Measurements from ENCODE around the gene WTAP.
A peak's percentile ranks its signal among the peaks of the same experiment; 100 is the strongest.
"Not testable (repeated sequence)": the region's sequence is repeated elsewhere in the genome, so short reads cannot be mapped to it uniquely, and the experiment has no call there.

WTAP gene

GRCh38 chr6:159762681-159763293, 35.5 kb downstream of the WTAP start:
- peak; percentile 27 for DNase-seq (ENCODE audit: low spot score)

GRCh38 chr6:159766906-159767305, 39.6 kb downstream of the WTAP start:
- DNase-seq (ENCODE audit: low spot score): no peak

- DNase-seq (ENCODE audit: low spot score): no peak
These were observed 42.2 kb downstream of the WTAP start for GRCh38 chr6:159769470-159769869.

- no peak for DNase-seq (ENCODE audit: low spot score)
These were observed 44.9 kb downstream of the WTAP start for GRCh38 chr6:159772196-159772595.

GRCh38 chr6:159777240-159777904, 50.1 kb downstream of the WTAP start:
- DNase-seq (ENCODE audit: low spot score): no peak

GRCh38 chr6:159778131-159778530, 50.8 kb downstream of the WTAP start:
- no peak for DNase-seq (ENCODE audit: low spot score)

GRCh38 chr6:159778542-159779103, 51.3 kb downstream of the WTAP start:
- no peak for DNase-seq (ENCODE audit: low spot score)

GRCh38 chr6:159788276-159788675, 61.0 kb downstream of the WTAP start:
- no peak for DNase-seq (ENCODE audit: low spot score)

GRCh38 chr6:159788753-159789376, 61.6 kb downstream of the WTAP start:
- DNase-seq (ENCODE audit: low spot score): peak; percentile 68

GRCh38 chr6:159789377-159790148, 62.3 kb downstream of the WTAP start, which contains the start of gene TCP1:
TSS of gene TCP1 (minus strand) at chr6:159789602. CDS start at chr6:159789468, 134 bp downstream.
- peak; percentile 98 for DNase-seq (ENCODE audit: low spot score)

GRCh38 chr6:159790149-159790955, 63.0 kb downstream of the WTAP start, which contains the start of gene MRPL18:
TSS of gene MRPL18 (plus strand) at chr6:159790467. CDS start at chr6:159790588, 121 bp downstream.
- peak; percentile 98 for DNase-seq (ENCODE audit: low spot score)

- no peak for DNase-seq (ENCODE audit: low spot score)
These were observed 63.8 kb downstream of the WTAP start for GRCh38 chr6:159790956-159791598.

- not testable (repeated sequence) for DNase-seq (ENCODE audit: low spot score)
These were observed 67.7 kb downstream of the WTAP start for GRCh38 chr6:159794976-159795375.

- no peak for DNase-seq (ENCODE audit: low spot score)
These were observed 70.2 kb downstream of the WTAP start for GRCh38 chr6:159797554-159797953.

GRCh38 chr6:159800141-159800865, 73.0 kb downstream of the WTAP start, which contains the start of gene PNLDC1:
TSS of gene PNLDC1 (plus strand) at chr6:159800276. CDS start at chr6:159800308, 32 bp downstream.
- DNase-seq (ENCODE audit: low spot score): no peak

GRCh38 chr6:159801935-159802334, 74.6 kb downstream of the WTAP start:
- no peak for DNase-seq (ENCODE audit: low spot score)

GRCh38 chr6:159804504-159804903, 77.2 kb downstream of the WTAP start:
- no peak for DNase-seq (ENCODE audit: low spot score)

GRCh38 chr6:159805440-159806020, 78.2 kb downstream of the WTAP start:
- DNase-seq (ENCODE audit: low spot score): no peak

Measured in HuH-7 (cell line).